ENCODE data around the gene KIF21A. TPM values are rescaled to one million over a fixed set of nuclear protein-coding genes. Genes with fewer than 3 reads are reported as not detected.

KIF21A gene
- total RNA-seq, 1 donor from 2014 or later, result 1.3 TPM

- no peaks in the 10 kb centered on the region for H3K4me1 ChIP-seq
- no peaks in the 10 kb centered on the region for H3K9me3 ChIP-seq
- H3K27me3 ChIP-seq, result no peaks in the 10 kb centered on the region
These were observed 123.7 kb downstream of the KIF21A start for GRCh38 chr12:39319180-39319579.

GRCh38 chr12:39314547-39314946 is 128.4 kb downstream of the KIF21A start:
- intact Hi-C loops (cut with DNase I), result no loop called here
- Histone ChIP-seq H3K27ac (no peak overlapping the region), H3K4me1 (no peaks in the 10 kb centered on the region), H3K4me3 (no peak overlapping the region), H3K36me3 (no peaks in the 10 kb centered on the region), H3K9me3 (no peaks in the 10 kb centered on the region), H3K27me3 (no peaks in the 10 kb centered on the region)
- no peak for DNase-seq (ENCODE audit: low spot score in 2 of 2)
- TF ChIP-seq CTCF (IDR thresholded peaks at IDR 0.05), result no peak

More at GRCh38 chr12:39319180-39319579, 123.7 kb downstream of the KIF21A start:
- no peak for TF ChIP-seq CTCF (IDR thresholded peaks at IDR 0.05)
- intact Hi-C loops (cut with DNase I), result loop anchor here (5.0 kb wide), 1 partner anchor 373 kb away; no protein-coding TSS in a partner anchor
- no peak for DNase-seq (ENCODE audit: low spot score in 2 of 2)
- Histone ChIP-seq H3K4me3 (no peak overlapping the region), H3K36me3 (no peaks in the 10 kb centered on the region), H3K27ac (no peak overlapping the region)

GRCh38 chr12:39309516-39309915 is 133.4 kb downstream of the KIF21A start:
- DNase-seq (ENCODE audit: low spot score in 2 of 2), result no peak
- H3K27me3 ChIP-seq, result no peaks in the 10 kb centered on the region
- no peak overlapping the region for H3K27ac ChIP-seq
- H3K4me1 ChIP-seq, result no peaks in the 10 kb centered on the region
- H3K4me3 ChIP-seq, result no peak overlapping the region
- intact Hi-C loops (cut with DNase I), result no loop called here
- no peaks in the 10 kb centered on the region for H3K9me3 ChIP-seq
- H3K36me3 ChIP-seq, result peaks cover 2 to 13% of the 10 kb centered on the region in 2 donors
- no peak for TF ChIP-seq CTCF (IDR thresholded peaks at IDR 0.05)

GRCh38 chr12:39301422-39301821 is 141.5 kb downstream of the KIF21A start:
- DNase-seq (ENCODE audit: low spot score in 2 of 2), result no peak
- Histone ChIP-seq H3K9me3 (no peaks in the 10 kb centered on the region), H3K27ac (no peak overlapping the region), H3K27me3 (no peaks in the 10 kb centered on the region), H3K4me3 (no peak overlapping the region), H3K36me3 (peaks cover 9 to 14% of the 10 kb centered on the region in 2 donors), H3K4me1 (no peaks in the 10 kb centered on the region)
- no peak for TF ChIP-seq CTCF (IDR thresholded peaks at IDR 0.05)
- intact Hi-C loops (cut with DNase I), result no loop called here

- H3K9me3 ChIP-seq, result no peaks in the 10 kb centered on the region
- no peaks in the 10 kb centered on the region for H3K4me1 ChIP-seq
- H3K36me3 ChIP-seq, result peaks cover 9 to 12% of the 10 kb centered on the region in 2 donors
- intact Hi-C loops (cut with DNase I), result no loop called here
- no peaks in the 10 kb centered on the region for H3K27me3 ChIP-seq
- H3K27ac ChIP-seq, result no peak overlapping the region
- no peak for TF ChIP-seq CTCF (IDR thresholded peaks at IDR 0.05)
- no peak overlapping the region for H3K4me3 ChIP-seq
- DNase-seq (ENCODE audit: low spot score in 2 of 2), result no peak
These were observed 142.1 kb downstream of the KIF21A start for GRCh38 chr12:39300799-39301198.

- no peak for TF ChIP-seq CTCF (IDR thresholded peaks at IDR 0.05)
- no peak overlapping the region for H3K27ac ChIP-seq
- no peaks in the 10 kb centered on the region for H3K9me3 ChIP-seq
- H3K36me3 ChIP-seq, result no peaks in the 10 kb centered on the region
- no peaks in the 10 kb centered on the region for H3K27me3 ChIP-seq
- no peaks in the 10 kb centered on the region for H3K4me1 ChIP-seq
- H3K4me3 ChIP-seq, result no peak overlapping the region
- intact Hi-C loops (cut with DNase I), result no loop called here
- DNase-seq (ENCODE audit: low spot score in 2 of 2), result no peak
These were observed 145.0 kb downstream of the KIF21A start for GRCh38 chr12:39297891-39298290.

Measured in ascending aorta (tissue), 2 donors.